ENCODE results near the gene TENM4.

The TENM4 gene

DNA sequence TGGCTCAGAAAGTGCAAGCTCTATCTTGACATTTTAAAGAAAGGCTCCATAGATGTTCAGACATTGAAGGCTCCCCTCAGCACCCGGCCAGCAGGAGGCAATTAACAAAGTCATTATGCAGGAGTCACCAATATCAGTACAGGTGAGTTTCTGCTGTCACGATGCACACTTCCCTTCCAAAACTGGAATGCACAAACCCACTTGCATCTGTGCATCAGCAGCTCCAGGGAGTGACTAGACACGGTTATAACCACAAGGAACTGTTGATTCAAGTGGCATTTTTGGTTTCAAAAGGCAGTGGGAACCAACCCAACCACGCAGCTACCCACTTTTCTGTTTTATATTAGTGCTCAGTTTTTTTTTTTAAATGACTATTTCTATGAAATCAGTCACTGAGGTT lies 572.3 kb downstream of the TENM4 start:
- no peak for TF ChIP-seq CTCF (IDR thresholded peaks at IDR 0.05; ENCODE audit: extremely low read depth, insufficient read depth, missing control alignments)
- DNase-seq (ENCODE audit: low spot score): no peak
- in situ Hi-C loops (cut with MboI; ENCODE audit: low pct_unique_long_range_greater_than_20kb, low sequenced_read_pairs, unreplicated experiment): no loop called here

- no peak for TF ChIP-seq CTCF (IDR thresholded peaks at IDR 0.05; ENCODE audit: extremely low read depth, insufficient read depth, missing control alignments)
- in situ Hi-C loops (cut with MboI; ENCODE audit: low pct_unique_long_range_greater_than_20kb, low sequenced_read_pairs, unreplicated experiment): no loop called here
- DNase-seq (ENCODE audit: low spot score): no peak
These were observed 580.0 kb downstream of the TENM4 start for GRCh38 chr11:78860720-78861422.

- no peak for TF ChIP-seq CTCF (IDR thresholded peaks at IDR 0.05; ENCODE audit: extremely low read depth, insufficient read depth, missing control alignments)
- DNase-seq (ENCODE audit: low spot score): no peak
- in situ Hi-C loops (cut with MboI; ENCODE audit: low pct_unique_long_range_greater_than_20kb, low sequenced_read_pairs, unreplicated experiment): no loop called here
These were observed 583.1 kb downstream of the TENM4 start for GRCh38 chr11:78857688-78858087.

GRCh38 chr11:78856211-78856610 lies 584.6 kb downstream of the TENM4 start:
- TF ChIP-seq CTCF (IDR thresholded peaks at IDR 0.05; ENCODE audit: extremely low read depth, insufficient read depth, missing control alignments): no peak
- in situ Hi-C loops (cut with MboI; ENCODE audit: low pct_unique_long_range_greater_than_20kb, low sequenced_read_pairs, unreplicated experiment): no loop called here
- no peak for DNase-seq (ENCODE audit: low spot score)

DNA sequence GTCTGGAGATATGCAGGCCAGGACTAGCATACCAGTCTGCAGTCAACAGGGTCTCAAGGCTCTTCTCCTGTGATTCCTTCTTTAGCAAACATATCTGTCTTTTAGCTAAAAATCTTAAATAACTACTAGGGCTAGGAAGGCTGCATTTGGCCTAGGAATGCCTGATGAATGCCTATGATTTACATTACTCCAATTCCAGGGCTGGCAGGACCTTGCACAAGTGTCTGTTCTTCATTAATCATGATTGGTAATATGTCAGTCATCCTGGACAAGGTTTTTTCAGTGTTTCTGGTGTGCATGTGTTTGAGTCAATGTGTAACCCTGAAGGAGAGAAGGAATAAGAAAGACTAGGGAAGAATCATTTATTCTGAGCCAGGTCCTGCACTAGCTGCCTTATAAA lies 585.7 kb downstream of the TENM4 start:
- DNase-seq (ENCODE audit: low spot score): no peak
- no peak for TF ChIP-seq CTCF (IDR thresholded peaks at IDR 0.05; ENCODE audit: extremely low read depth, insufficient read depth, missing control alignments)

GRCh38 chr11:78853521-78853920 lies 587.3 kb downstream of the TENM4 start:
- in situ Hi-C loops (cut with MboI; ENCODE audit: low pct_unique_long_range_greater_than_20kb, low sequenced_read_pairs, unreplicated experiment): no loop called here
- no peak for TF ChIP-seq CTCF (IDR thresholded peaks at IDR 0.05; ENCODE audit: extremely low read depth, insufficient read depth, missing control alignments)

More for the DNA sequence above, 585.7 kb downstream of the TENM4 start:
- in situ Hi-C loops (cut with MboI; ENCODE audit: low pct_unique_long_range_greater_than_20kb, low sequenced_read_pairs, unreplicated experiment): no loop called here

More at GRCh38 chr11:78853521-78853920, 587.3 kb downstream of the TENM4 start:
- DNase-seq (ENCODE audit: low spot score): no peak
